Esophagus muscularis mucosa (tissue), 4 donors: ENCODE results near the gene FANK1.
"Not testable (repeated sequence)": the region's sequence is repeated elsewhere in the genome, so short reads cannot be mapped to it uniquely, and the experiment has no call there.

Source experiments
- CTCF ChIP-seq, 3 experiments: fragments of 200-600 bp in 2 of 3; fragments of 450-650 bp in 1 of 3; sonication (generic) in 2 of 3; IDR thresholded peaks; one replicate each; pipeline ENCODE4 v1.5.1; 2017 to 2019; ENCODE audit warnings: antibody characterized with exemption in 3 of 3, mild to moderate bottlenecking in 2 of 3, moderate library complexity in 1 of 3
- EP300 ChIP-seq: sonication (generic); formaldehyde crosslinking; IDR thresholded peaks from one replicate; pipeline ENCODE4 v1.6.1; 2017; ENCODE audit warnings: antibody characterized with exemption
- POLR2A ChIP-seq: fragments of 450-650 bp; IDR thresholded peaks from one replicate; pipeline ENCODE4 v1.6.1; 2017; ENCODE audit warnings: antibody characterized with exemption, moderate library complexity, mild to moderate bottlenecking, low read depth
- POLR2AphosphoS5 ChIP-seq, 2 donors: sonication (generic); formaldehyde crosslinking; IDR thresholded peaks; one replicate each; pipeline ENCODE4 v1.6.1; 2017; ENCODE audit warnings: antibody characterized with exemption in 2 of 2

- not testable (repeated sequence) for TF ChIP-seq POLR2A; CTCF (IDR thresholded peaks at IDR 0.05); EP300; POLR2AphosphoS5 (IDR thresholded peaks at IDR 0.05)
These were observed 12.4 kb downstream of the FANK1 start for GRCh38 chr10:125908813-125909212.
